NCI-H146 treated with DMSO at 0.1 percent for 48 hours (cell line): ENCODE data around the gene LRRC2.
"Not testable (repeated sequence)": the region's sequence is repeated elsewhere in the genome, so short reads cannot be mapped to it uniquely, and the experiment has no call there.

Experiments
- DNase-seq: peaks from one replicate; lab custom pipeline; 2025; ENCODE audit not compliant: unreplicated experiment; lab: John Stamatoyannopoulos, UW

Gene LRRC2

GRCh38 chr3:46566040-46566641 is at the start of gene LRRC2:
Gene LRRC2 (minus strand): TSS chr3:46566302. CDS start chr3:46551591, 14,711 bp downstream.
- DNase-seq: no peak

- no peak for DNase-seq
Measured at GRCh38 chr3:46615050-46615775, 49.1 kb upstream of the LRRC2 start.

DNA sequence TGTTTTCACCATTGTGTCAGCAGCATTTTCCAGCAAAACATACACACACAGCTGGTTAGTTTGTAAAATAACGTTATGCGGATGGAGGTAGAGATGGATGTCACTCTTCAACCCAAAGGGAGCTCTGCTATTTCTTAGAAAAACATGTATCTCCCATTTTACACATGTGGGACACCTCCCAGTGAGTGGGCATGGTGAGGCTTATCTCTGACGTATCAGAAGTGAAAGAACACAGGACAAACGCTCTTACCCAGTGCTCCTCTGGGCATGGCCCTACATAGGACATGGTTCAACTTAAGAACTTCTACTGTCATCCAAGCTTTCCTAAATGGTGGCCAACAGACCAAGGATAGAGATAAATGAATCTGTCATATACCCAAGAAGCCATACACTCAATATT is 48.3 kb upstream of the LRRC2 start:
- DNase-seq: no peak

GRCh38 chr3:46613313-46614005 is 47.4 kb upstream of the LRRC2 start:
- no peak for DNase-seq

DNA sequence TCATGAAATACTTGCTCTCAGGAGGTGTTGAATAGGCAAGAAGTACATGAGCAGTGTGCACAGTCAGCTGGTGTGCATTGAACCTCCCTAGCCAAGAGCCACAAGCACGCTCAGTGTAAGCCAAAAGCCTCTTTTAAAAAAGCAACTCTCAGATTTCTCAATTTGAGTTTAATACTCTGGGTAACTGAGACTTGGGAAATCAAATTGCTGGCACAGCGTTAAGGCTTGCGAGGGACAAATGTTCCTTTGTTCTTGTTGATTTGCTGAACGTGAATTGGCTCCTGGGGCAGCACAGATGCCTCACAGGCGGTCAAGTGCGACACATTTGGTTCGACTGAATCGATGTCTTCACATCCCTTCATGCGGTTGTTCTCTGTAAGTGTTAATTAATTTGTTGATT is 46.2 kb upstream of the LRRC2 start, which contains the start of gene FAM240A:
TSS of gene FAM240A (plus strand) at position 202 of the 400 bp plus-strand sequence. CDS start at position 361, 159 bp downstream.
- DNase-seq: no peak

- no peak for DNase-seq
Measured at GRCh38 chr3:46609944-46610722, 44.0 kb upstream of the LRRC2 start.

- no peak for DNase-seq
Measured at GRCh38 chr3:46609212-46609721, 43.2 kb upstream of the LRRC2 start.

- DNase-seq: no peak
Measured at GRCh38 chr3:46607603-46608028, 41.5 kb upstream of the LRRC2 start.

DNA sequence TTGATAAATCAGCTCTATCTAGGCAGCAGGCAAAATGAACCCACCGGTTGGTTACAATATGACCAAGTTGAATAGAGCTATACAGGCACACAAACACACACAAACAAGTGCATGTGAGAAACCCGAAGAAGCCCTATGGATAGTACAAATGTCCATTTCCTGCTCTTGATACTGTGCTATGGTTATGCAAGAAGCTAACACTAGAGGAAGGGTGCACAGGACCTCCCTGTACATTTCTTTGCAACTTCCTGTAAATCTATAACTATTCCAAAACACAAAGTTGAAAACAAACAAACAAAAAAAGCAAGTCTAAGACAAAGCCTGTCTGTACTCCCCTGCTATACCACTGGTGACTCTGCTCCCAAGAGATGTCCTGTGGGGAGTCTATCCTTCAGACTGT is 38.0 kb upstream of the LRRC2 start:
- no peak for DNase-seq

DNA sequence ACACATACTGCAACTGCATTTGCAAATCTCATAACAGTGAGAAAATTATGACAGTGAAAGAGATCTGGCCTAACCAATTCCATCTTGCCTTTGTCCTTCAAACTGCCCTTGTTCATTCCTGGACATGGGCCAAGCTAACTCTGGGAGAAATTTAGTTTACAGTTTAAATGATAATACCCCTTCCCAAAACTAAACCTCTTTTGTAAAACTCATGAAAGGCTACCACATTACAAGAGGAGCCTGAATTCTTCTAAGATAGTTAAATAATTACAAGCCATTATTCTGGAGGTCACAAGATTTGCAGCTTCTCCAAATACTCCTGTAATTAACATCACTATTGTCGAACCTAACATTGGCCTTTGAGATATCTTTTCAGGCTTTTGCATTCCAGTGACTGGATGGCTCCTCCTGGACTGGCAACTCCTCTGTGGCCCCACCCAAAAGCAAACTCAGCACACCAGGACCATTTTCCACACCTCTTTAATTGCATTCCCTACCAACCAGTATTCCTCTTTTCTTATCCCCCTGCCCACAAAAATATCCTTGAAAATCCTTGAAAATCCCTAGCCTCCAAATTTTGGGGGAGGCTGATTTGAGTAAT is 37.4 kb upstream of the LRRC2 start:
- no peak for DNase-seq

- DNase-seq: no peak
Measured at GRCh38 chr3:46599590-46599989, 33.5 kb upstream of the LRRC2 start.

DNA sequence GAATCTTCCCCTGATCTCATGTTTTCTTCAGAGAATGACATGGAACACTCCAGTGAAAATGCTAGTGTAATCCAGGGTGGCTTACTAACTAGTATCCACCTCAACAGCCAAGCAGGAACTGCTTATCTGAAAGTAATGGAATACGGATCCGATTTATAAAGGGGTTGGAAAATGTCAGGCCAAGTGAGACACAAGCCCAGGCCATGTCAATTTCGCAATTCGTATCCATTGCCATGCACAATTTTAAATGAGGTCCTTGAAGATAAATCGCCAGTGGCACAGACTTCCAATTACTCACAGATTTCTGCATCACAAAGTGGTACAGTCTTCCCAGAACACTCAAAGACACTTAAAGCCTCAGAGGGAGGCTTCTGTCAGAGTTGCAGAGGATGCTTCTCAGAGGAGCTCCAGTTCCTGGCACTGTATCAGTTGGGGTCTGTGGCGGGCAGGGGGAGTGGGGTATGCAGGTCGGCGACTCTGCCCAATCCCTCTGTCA is 29.8 kb upstream of the LRRC2 start:
- DNase-seq: no peak

GRCh38 chr3:46594723-46595122 is 28.6 kb upstream of the LRRC2 start:
- no peak for DNase-seq

- no peak for DNase-seq
Measured at GRCh38 chr3:46593979-46594378, 27.9 kb upstream of the LRRC2 start.

DNA sequence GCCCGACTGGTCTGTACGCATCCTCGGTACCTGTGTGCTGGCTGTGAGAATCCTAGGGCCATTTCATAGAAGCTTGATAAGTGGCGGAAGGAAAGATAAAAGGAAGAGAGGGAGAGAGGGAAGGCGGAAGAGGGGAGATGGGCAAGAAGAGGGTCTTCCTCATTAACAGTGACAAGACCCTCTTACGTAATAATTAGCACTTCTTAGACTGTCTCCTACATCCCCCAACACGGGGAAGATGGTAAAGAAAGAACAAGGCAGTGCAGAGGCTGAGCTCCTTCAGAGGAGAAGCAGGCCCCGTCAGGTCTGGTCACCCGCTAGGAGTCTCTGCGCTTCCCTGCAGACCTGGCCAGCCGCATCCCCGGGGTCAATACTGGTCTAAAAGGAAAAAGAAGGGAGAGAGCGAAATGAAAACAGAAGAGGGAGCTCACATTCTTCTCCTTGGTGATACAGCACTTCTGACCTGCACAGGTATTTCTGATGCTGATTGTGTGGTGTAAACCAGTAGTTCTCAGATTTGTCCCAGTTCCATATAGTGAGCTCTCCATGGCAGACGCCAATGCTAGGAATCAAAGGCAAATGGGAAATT is 27.3 kb upstream of the LRRC2 start:
- no peak for DNase-seq

- not testable (repeated sequence) for DNase-seq
Measured at GRCh38 chr3:46587268-46587667, 21.2 kb upstream of the LRRC2 start.

- DNase-seq: no peak
Measured at GRCh38 chr3:46586738-46587246, 20.7 kb upstream of the LRRC2 start.

- no peak for DNase-seq
Measured at GRCh38 chr3:46585799-46586693, 19.9 kb upstream of the LRRC2 start.
